Suprapubic skin (tissue), 3 donors: ENCODE measurements around the gene PRELID1.

Experiments
- CTCF ChIP-seq, 2 donors: fragments of 200-600 bp in 1 of 2; fragments of 450-650 bp in 1 of 2; sonication (generic) in 1 of 2; IDR thresholded peaks; one replicate each; pipeline ENCODE4 v1.5.1; 2016 to 2019; ENCODE audit warnings: antibody characterized with exemption in 2 of 2, mild to moderate bottlenecking in 1 of 2, moderate library complexity in 1 of 2
- POLR2AphosphoS5 ChIP-seq, 3 donors: sonication (generic); formaldehyde crosslinking; IDR thresholded peaks; one replicate each; pipeline ENCODE4 v1.6.1; 2017; ENCODE audit warnings: antibody characterized with exemption in 3 of 3

- TF ChIP-seq POLR2AphosphoS5 (IDR thresholded peaks at IDR 0.05) (no peak), CTCF (IDR thresholded peaks at IDR 0.05) (no peak)
Observed at GRCh38 chr5:177336603-177337494, 33.2 kb downstream of the PRELID1 start.
